EH (cell line): Measurements from ENCODE around the gene DTX2.
"Not testable (repeated sequence)": the region's sequence is repeated elsewhere in the genome, so short reads cannot be mapped to it uniquely, and the experiment has no call there.

Source experiments
- DNase-seq: peaks from one replicate; pipeline ENCODE4 v3.0.0-alpha.2; 2015; ENCODE audit warnings: low read depth

The DTX2 gene

DNA sequence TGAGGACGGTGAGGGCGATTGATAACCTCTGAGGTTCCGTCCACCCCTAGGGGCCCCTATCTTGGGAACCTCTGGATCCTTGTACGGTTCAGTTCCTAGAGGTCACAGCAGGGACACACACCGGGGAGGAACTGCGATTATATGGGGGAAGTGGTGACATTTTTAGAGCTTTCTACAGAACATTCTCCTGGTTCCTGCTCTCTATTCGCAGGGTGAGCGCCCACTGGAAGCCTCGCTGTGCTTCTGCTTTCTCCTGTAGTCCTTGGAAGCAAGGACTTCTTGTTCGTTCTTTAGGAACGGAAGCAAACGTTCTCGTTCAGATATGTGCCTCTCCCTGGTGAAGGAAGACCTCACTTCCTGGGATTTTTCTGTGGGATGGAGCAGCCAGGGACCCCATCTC lies 26.5 kb downstream of the DTX2 start:
- not testable (repeated sequence) for DNase-seq

DNA sequence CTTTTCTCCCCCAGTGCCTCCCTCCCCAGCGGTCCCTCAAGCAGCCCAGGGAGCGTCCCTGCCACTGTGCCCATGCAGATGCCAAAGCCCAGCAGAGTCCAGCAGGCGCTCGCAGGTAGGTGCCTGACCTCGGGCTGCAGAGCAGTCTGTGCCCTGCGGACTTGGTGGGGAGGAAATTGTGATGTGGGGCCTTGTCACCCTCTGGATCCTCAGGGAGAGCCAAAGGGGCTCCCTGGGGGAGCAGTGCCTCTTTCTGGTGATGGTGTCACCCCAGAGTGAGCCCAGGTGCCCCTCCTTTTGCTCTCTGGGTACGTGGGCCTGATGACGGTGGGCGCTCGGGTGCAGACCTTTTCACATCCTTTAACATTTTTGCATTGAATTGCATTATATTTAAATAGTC lies 30.6 kb downstream of the DTX2 start:
- DNase-seq: not testable (repeated sequence)

DNA sequence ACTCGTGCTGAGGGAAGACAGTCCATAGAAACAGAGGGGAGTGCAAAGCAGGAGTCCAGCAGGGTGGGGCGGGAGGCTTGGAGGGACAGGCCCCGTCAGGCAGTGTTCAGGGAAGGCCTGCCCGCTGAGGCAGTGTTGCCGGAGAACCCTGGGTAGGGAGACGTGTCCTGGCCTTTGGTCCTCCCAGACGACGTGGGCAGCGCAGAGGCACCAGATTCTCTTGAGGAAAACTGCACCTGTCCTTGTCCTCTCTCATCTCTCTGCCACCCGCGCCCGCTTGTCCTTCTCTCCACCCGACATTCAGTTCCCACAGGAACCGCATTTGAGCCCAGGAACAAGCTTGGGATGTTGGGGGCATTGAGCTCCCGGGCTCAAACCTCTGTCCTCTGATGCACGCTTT lies 34.2 kb downstream of the DTX2 start:
- DNase-seq: not testable (repeated sequence)

DNA sequence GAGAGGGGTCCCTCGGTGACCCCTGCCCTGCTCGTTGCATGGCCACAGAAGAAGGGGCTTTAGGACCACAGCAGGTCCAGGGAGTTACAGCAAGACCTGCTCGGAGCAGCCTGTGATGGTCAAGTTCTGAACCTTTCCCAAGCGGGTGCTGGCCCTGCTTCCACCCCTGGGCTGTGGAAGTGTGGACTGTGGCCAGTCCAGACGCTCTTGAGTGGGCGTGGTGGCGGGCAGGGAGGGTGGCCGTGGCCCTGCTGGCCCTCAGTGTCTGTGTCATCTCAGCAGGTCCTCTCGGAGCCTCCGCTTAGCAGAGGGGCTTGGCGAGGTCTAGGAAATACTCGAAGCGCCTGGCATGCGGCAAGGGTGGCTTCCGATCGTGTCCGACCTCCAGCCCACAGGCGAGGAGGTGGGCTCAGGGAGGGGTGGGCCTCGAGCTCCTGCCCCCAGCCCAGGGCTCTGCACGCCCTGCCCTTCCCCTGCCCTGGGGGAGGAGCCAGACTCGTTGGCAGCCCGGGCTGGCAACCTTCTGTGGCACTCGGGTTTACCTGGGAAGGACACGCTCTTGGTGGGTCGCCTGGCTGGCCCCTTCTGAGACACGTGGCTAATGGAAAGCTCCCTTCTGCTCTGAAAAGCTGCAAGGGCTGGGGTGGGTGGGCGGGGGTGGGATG lies 36.5 kb downstream of the DTX2 start:
- DNase-seq: not testable (repeated sequence)

DNA sequence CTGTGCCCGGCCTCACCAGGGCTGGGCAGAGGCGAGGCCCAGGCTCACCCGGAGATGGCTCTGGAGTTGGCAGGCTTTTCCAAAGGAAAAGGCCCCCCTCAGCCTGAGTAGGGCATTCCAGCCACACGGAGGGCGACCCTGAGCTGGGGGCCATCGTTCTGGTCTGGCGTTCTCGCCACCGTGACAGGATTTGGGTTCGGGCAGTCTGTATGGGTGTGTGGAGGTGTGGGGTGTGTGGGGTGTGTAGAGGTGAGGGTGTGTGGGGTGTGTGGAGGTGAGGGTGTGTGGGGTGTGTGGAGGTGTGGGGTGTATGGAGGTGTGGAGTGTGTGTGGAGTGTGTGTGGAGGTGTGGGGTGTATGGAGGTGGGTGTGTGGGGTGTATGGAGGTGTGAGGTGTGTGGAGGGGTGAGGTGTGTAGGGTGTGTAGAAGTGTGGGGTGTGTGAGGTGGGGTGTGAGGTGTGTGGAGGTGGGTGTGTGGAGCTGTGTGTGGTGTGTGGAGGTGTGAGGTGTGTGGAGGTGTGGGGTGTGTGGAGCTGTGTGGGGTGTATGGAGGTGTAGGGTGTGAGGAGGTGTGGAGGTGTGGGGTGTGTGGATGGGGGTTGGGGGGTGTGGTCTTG lies 37.2 kb downstream of the DTX2 start:
- not testable (repeated sequence) for DNase-seq

DNA sequence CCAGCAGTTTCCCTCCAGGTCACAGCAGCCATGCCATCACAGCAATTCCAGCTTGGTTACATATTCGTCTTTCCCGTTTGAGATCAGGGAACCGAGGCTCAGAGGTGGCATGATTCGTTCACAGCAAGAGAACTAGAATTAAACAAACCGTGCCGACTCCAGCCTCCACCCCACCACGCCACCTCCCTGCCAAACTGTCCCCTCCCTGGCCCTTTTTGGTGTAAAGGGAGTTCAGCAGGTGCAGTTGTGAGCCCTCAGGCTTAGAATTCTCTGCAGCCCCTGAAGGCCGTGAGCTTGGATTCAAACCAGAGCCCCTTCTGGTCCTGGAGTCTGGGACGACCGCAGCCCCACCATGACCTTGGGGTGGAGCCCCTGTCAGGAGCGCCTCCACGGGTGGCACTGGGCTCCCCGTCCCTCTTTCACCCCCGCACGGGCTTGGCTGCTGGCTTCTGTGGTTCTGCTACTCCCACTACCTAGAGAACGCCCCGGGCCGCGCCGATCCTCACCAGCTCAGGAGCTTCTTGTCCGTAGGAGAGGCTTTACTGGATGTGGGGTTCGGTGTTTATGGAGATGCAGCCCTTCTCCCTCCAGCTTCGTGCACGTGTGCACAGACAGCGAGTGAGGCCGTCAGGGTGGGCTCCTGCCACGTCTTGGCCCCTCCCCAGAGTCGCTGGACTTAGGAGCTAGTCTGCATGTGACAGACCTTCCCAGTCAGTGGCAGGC lies 37.9 kb downstream of the DTX2 start:
- DNase-seq: not testable (repeated sequence)

DNA sequence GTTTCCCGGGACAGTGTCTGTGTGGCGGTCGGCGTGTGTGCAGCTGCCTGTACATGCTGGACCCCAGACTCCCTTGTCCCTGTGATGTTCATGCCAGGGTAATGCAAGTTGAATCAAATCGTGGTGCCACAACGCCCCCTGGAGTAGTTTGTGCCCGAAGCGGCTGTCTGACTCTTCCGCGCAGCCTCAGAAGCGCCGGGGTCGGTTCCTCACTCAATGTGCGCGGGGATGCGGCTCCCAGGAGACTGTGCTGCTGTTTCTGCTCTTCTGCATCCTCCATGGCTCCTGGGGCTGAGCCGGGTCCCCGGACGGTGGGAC lies 38.4 kb downstream of the DTX2 start:
- not testable (repeated sequence) for DNase-seq

DNA sequence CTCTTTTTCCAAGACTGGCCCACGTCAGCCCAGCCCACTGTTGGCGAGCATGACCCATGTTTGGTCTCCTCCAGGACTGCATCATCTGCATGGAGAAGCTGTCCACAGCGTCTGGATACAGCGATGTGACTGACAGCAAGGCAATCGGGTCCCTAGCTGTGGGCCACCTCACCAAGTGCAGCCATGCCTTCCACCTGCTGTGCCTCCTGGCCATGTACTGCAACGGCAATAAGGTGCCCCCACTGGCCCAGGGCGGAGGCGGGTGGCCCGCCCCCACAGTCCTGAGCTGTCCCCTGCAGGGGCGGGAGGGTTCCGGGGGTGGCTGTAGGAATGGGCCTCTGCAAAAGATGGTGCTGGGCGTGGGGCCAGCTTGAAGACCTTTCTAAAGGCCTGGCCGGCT lies 40.7 kb downstream of the DTX2 start:
- DNase-seq: not testable (repeated sequence)

DNA sequence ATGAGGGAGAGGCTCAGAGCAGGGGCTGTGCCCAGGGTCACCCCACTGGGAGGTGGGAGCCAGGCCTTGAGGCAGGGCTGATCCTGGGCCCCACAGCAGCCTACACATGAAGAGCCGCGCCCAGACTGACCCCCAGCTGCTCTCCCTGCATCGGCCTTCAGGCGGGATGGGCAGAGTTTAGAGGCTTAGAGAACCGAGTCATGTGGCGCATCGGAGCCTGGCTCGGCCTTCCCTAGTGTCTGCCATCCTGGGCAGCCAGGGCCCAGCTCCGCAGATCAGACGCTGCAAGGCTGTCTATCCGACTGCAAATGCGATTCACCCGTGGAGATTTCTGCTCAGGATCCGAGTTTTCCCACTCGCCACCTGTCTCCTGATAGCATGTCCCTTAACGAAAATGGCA lies 41.3 kb downstream of the DTX2 start:
- not testable (repeated sequence) for DNase-seq

DNA sequence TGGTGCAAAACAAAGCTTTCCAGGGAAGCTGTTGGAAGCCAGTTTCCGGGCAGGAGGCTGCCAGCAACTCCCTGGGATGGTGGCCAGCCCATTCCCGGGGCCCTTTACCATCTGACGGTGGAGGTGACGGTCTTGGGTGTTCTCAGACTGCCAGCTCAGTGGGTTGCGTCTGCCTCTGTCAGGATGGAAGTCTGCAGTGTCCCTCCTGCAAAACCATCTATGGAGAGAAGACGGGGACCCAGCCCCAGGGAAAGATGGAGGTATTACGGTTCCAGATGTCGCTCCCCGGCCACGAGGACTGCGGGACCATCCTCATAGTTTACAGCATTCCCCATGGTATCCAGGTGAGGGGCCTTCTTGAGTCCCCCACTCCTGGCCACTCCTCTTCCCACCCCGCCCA lies 41.7 kb downstream of the DTX2 start:
- not testable (repeated sequence) for DNase-seq

DNA sequence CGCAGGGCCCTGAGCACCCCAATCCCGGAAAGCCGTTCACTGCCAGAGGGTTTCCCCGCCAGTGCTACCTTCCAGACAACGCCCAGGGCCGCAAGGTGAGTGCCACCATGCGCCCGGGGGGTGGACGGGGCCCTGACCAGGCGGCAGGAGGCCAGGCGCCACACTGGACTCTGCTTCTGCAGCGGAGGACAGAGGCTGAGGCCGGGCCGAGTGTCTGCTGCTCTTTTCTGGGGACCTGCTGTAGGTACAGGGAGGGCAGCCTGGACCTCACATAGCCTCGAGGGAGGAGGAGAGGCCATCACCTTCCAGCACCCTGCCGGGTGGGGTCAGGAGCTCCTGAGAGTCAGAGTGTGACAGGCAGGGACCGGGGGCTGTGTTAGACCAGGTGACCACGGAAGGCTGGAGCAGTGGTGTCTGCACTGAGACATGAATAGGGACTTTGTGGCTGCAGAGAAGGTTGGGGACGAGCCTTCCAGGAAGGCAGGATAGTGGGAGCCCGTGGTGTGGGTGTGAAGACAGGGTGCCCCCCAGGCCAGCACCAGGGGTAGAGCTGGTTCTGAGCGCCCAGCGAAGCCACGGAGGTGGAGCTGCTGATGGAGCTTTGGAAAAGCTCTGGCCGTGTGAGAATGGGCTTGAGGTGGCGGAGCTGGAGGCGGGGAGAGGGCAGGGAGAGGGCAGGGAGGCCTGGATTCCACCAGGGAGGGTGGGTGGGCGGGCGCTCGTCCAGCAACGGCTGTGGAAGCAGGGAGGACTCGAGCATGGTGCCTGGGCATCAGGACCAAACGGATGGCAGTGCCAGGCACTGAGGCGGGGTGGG lies 43.0 kb downstream of the DTX2 start:
- not testable (repeated sequence) for DNase-seq

DNA sequence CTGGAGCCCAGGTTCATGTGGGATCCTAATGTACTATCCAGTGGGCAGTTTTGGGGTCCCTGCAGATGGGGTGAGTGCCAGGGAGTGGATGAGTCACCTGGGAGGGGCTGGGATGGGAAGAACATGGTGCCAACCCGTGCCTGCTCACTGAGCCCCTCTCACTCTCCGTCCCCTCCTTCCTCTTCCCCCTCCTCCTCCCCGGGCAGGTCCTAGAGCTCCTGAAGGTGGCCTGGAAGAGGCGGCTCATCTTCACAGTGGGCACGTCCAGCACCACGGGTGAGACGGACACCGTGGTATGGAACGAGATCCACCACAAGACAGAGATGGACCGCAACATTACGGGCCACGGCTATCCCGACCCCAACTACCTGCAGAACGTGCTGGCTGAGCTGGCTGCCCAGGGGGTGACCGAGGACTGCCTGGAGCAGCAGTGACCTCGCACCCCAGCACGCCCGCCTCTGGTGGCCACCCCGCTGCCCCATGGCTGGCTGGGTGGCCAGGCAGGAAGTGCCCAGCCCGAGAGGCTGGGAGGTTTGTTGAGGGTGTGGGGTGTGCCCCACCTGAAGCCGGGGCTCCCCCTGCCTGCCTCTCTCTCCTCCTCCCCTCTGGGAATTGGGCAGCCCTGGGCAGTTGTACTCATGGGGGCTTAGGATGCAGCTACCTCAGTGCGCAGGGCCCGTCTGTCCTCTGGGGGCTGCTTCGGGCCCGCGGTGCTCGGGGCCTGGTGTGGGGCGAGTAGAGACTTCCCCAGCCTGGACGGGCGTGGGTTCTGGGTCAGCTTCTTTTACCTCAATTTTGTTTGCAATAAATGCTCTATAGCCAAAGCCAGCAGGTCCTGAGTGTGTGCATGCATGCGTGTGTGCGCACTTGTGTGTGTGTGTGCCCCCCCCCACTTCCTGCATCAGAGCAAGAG lies 43.9 kb downstream of the DTX2 start:
- DNase-seq: no peak

DNA sequence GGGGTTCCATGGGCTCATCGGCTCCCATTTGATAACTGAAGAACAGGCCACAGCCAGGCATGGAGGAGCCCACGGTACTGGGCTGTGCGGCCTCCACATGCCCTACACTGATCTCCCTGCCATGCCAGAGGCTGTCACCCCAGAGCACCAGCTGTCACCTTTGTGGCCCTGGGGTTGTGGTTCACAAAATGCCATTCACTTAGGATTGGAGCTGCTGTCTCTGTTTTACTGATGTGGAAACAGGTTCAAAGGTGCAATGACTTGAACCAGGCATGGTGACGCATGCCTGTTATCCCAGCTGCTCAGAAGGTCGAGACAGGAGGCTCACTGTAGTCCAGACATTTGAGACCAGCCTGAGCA lies 44.6 kb downstream of the DTX2 start:
- DNase-seq: no peak

DNA sequence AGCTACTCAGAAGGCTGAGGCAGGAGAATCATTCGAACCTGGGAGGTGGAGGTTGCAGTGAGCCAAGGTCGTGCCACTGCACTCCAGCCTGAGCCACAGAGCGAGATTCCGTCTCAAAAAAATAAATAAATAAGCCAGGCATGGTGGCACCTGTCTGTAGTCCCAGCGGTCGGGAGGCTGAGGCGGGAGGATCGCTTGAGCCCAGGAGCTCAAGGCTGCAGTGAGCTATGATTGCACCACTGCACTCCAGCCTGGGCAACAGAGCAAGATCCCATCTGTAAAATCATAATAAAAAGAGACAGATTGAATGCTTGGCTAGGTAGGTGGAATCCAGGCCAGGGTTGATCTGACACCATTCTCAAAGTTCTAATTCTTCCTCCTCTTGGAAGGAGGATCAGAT lies 45.1 kb downstream of the DTX2 start:
- not testable (repeated sequence) for DNase-seq

DNA sequence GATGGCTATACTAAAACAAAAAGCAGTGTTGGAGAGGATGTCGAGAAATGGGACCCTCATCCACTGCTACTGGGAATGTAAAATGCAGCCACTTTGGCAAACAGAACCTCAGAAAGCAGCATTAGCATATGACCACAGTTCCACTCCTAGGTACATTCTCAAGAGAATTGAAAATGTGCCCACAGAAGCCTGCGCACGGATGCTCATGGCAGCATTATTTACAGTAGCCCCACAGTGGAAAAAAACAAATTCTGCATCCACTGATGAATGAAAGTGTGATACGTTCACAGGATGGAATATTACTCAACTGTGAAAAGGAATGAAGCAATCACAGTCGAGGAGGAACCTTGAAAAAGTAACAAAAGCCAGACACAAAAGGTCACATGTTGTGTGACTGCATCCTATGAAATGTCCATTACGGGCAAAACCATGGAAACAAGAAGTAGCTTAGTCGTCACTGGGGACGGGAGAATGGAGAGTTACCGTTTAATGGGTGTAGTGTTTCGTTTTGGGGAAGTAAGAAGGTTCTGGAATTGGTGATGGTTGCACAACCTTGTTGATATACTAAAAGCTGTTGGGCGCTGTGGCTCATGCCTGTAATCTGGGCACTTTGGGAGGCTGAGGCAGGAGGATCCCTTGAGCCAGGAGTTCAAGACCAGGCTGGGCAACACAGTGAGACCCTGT lies 46.4 kb downstream of the DTX2 start:
- DNase-seq: no peak

DNA sequence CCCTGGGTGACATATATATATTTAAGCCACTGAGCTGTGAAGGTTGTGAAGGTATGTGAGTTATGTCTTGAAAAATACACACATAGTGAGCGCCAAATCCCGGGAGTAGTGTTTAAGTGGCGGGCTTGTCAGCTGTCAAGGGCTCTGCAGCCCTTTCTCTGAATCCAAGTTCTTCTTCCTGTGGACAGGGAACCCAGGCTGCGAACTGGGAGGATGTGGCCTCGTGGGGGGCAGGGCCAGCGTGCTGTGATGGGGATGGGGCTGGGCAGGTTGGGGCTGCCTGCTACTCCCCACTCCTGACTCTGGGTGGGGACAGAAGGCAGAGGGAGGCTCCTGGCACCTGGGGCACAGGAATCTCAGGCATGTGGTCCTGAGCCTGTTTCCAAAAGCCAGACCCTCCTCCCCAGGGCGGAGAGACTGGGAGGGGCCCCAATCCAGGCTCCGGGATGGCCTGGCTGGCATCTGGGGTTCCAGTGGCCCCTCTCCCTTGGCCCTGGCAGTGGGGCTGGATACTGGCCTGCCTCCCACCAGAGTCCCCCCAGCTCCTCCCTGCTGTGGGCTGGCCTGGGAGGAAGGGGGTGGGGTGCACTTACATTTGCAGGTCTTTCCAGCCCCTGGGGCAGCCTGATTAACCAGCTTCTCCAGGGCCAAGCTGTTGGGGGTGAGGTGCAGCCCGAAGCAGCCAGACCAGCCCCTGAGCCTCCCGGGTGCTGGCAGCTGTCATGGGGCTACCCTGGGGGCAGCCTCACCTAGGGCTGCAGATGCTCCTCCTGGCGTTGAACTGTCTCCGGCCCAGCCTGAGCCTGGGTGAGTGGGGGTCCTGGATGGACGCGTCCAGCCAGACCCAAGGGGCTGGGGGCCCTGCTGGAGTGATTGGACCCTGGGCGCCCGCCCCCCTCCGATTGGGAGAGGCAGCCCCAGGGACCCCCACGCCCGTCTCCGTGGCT lies 48.7 kb downstream of the DTX2 start, which contains the start of gene UPK3B:
Gene UPK3B, plus strand, starts transcription at position 622 of the 947 bp plus-strand sequence. Its CDS starts 101 bp downstream, at position 723.
- peak; percentile 21 for DNase-seq

DNA sequence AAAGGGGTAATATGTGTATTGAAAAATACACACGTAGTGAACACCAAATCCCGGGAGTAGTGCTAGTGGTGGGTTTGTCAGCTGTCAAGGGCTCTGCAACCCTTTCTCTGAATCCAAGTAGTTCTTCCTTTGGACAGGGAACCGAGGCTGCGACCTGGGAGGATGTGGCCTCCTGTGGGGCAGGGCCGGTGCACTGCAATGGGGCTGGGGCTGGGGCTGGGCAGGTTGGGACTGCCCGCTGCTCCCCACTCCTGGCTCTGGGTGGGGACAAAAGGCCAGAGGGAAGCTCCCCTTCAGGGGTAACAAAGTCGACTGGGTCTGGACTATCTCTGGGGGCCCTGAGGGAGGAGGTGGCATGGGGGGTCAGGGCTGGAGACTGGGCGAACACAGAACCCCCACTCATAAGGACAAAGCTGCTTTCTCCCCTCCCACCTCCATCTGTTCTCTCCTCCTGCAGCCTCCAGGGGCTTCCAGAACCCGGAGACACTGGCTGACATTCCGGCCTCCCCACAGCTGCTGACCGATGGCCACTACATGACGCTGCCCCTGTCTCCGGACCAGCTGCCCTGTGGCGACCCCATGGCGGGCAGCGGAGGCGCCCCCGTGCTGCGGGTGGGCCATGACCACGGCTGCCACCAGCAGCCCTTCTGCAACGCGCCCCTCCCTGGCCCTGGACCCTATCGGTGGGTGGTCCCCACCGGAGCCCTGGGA lies 49.8 kb downstream of the DTX2 start:
- not testable (repeated sequence) for DNase-seq

DNA sequence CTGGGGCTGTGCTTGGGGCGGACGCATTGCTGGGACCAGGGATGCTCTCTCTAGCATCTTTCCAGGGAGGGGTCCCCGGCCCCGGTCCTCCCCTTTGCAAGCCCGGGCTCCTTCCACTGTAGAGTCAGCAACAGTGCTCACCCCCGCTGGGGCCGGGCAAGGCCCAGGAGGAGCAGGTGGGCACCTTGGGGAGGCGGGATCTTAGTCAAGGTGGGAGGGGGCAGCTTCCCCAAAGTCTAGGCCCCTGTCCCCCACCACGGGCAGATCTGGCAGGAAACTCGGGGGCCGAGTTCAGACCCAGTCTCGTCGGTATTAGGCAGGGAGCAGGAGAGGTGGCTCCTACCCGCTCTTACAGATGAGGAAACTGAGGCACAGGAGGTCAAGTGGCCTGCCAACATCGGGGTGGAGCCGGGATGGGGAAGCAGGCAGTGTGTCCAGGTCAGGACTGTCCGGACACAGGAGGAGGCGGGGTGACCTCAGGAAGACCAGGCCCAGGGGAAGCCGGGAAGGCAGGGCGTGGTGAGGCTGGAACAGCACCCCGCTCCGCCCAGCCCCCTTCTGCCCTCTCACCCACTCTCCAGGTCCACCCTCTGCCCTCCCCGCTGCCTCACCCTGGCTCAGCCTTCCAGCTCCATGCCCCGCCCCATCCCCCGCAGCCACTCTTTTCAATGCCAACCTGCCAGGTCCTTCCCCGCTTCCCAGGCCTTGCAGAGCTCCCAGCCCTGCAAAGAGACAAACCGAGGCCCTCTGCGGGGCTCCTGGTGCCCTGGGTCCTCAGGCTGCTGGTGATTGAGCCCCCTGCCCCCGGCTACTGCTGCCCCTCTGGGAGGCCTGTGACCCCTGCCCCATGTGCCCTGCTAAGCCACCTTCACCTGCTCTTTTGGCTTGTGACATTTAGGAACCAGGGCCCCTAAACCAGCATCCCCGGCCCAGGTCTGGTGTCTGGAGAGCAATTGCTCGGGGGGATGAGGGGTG lies 50.7 kb downstream of the DTX2 start:
- not testable (repeated sequence) for DNase-seq
